PC-9 (cell line): ENCODE results near the gene DYRK2. TPM values are rescaled to one million over a fixed set of nuclear protein-coding genes. Genes with fewer than 3 reads are reported as not detected.
A peak's percentile ranks its signal among the peaks of the same experiment; 100 is the strongest.

Experiments
- BruUV-seq: library from RNA; stranded (reverse); fragments of 400-500 nt; replicated peaks from 2 replicates; lab custom pipeline; 2021; lab: Mats Ljungman, UMichigan
- CTCF ChIA-PET: fragments of 300-600 bp; sonication (Branson Sonifier 250); formaldehyde crosslinking; loops from one replicate; lab custom pipeline; 2022; ENCODE audit warnings: antibody characterized with exemption; lab: Charles Lee
- POLR2A ChIA-PET: fragments of 300-600 bp; sonication (Branson Sonifier 250); formaldehyde crosslinking; loops from one replicate; lab custom pipeline; 2022; ENCODE audit warnings: antibody characterized with exemption; ENCODE audit not compliant: unreplicated experiment; lab: Charles Lee
- DNase-seq, 2 experiments: peaks; one replicate each; pipeline versions ENCODE4 v3.0.0 to v3.0.0-alpha.2; 2015 to 2022; ENCODE audit warnings: mixed read lengths in 1 of 2
- H2AFZ ChIP-seq: fragments of 200-600 bp; sonication (generic); 2 replicates; pipeline ENCODE4 v1.8.1; 2017; ENCODE audit warnings: antibody characterized with exemption
- H3F3A ChIP-seq: fragments of 200-600 bp; sonication (generic); 2 replicates; pipeline ENCODE4 v1.8.1; 2017; ENCODE audit warnings: antibody characterized with exemption, mild to moderate bottlenecking, low read depth; ENCODE audit not compliant: insufficient read depth
- H3K27ac ChIP-seq: fragments of 200-600 bp; sonication (generic); 2 replicates; pipeline ENCODE4 v1.6.1; 2016; ENCODE audit warnings: mixed run types
- H3K27me3 ChIP-seq: fragments of 200-600 bp; sonication (generic); 2 replicates; pipeline ENCODE4 v1.6.1; 2016; ENCODE audit warnings: low read depth, mixed run types; ENCODE audit not compliant: insufficient read depth
- H3K36me3 ChIP-seq: fragments of 200-600 bp; sonication (generic); 2 replicates; pipeline ENCODE4 v1.6.1; 2016; ENCODE audit warnings: low read depth, mixed run types
- H3K4me1 ChIP-seq: fragments of 200-600 bp; sonication (generic); replicated peaks from 2 replicates; pipeline ENCODE4 v1.6.1; 2016; ENCODE audit warnings: mixed run types; ENCODE audit not compliant: insufficient read depth
- H3K4me2 ChIP-seq: fragments of 200-600 bp; sonication (generic); 2 replicates; pipeline ENCODE4 v1.6.1; 2017; ENCODE audit warnings: mixed run types
- H3K4me3 ChIP-seq: fragments of 200-600 bp; sonication (generic); 2 replicates; pipeline ENCODE4 v1.6.1; 2016; ENCODE audit warnings: mixed run types
- H3K79me2 ChIP-seq: fragments of 200-600 bp; sonication (generic); 2 replicates; pipeline ENCODE4 v1.6.1; 2017; ENCODE audit warnings: low read depth, mixed run types
- H3K9me2 ChIP-seq: fragments of 200-600 bp; sonication (generic); 2 replicates; pipeline ENCODE4 v1.8.1; 2017; ENCODE audit warnings: mild to moderate bottlenecking; ENCODE audit not compliant: insufficient read depth
- H3K9me3 ChIP-seq: fragments of 200-600 bp; sonication (generic); 2 replicates; pipeline ENCODE4 v1.8.1; 2016; ENCODE audit warnings: low read depth; ENCODE audit not compliant: insufficient read depth
- H4K20me1 ChIP-seq: fragments of 200-600 bp; sonication (generic); 2 replicates; pipeline ENCODE4 v1.8.1; 2017; ENCODE audit not compliant: insufficient read depth
- EZH2 ChIP-seq: fragments of 200-600 bp; sonication (generic); IDR thresholded peaks from 2 replicates; pipeline ENCODE4 v1.8.0; 2017; ENCODE audit warnings: antibody characterized with exemption, low read depth
- intact Hi-C: fragments of 100-400 bp; cut with micrococcal nuclease; formaldehyde crosslinking; loops from one replicate; pipeline ENCODE4 v1.10.0; 2022; ENCODE audit not compliant: unreplicated experiment
- total RNA-seq: library from RNA; stranded (reverse); gene quantifications from 2 replicates; pipeline ENCODE4 v1.2.3, GENCODE V29; 2021
- TF ChIP-seq, protein P1 (sequence below): fragments of 200-600 bp; sonication (generic); conservative IDR thresholded peaks from 2 replicates; pipeline ENCODE4 v1.6.1; 2017; ENCODE audit warnings: mixed run types, antibody characterized with exemption, mild to moderate bottlenecking, moderate library complexity

The DYRK2 gene
- total RNA-seq, 1 experiment from 2014 or later = 42.9 TPM

- POLR2A ChIA-PET = no interaction called here
- Histone ChIP-seq H3K27me3 (no peaks in the 10 kb centered on the region), H3F3A (peaks cover 29% of the 10 kb centered on the region), H3K4me2 (peak overlapping the region; percentile 87), H2AFZ (no peak overlapping the region), H3K36me3 (peaks cover 30% of the 10 kb centered on the region), H3K9me2 (no peaks in the 10 kb centered on the region), H4K20me1 (peaks cover 33% of the 10 kb centered on the region), H3K9me3 (no peaks in the 10 kb centered on the region), H3K4me1 (peaks cover 66% of the 10 kb centered on the region), H3K4me3 (peak overlapping the region; percentile 91), H3K79me2 (peaks cover 62% of the 10 kb centered on the region), H3K27ac (peak overlapping the region; percentile 75)
- CTCF ChIA-PET = no interaction called here
- TF ChIP-seq, protein P1, sequence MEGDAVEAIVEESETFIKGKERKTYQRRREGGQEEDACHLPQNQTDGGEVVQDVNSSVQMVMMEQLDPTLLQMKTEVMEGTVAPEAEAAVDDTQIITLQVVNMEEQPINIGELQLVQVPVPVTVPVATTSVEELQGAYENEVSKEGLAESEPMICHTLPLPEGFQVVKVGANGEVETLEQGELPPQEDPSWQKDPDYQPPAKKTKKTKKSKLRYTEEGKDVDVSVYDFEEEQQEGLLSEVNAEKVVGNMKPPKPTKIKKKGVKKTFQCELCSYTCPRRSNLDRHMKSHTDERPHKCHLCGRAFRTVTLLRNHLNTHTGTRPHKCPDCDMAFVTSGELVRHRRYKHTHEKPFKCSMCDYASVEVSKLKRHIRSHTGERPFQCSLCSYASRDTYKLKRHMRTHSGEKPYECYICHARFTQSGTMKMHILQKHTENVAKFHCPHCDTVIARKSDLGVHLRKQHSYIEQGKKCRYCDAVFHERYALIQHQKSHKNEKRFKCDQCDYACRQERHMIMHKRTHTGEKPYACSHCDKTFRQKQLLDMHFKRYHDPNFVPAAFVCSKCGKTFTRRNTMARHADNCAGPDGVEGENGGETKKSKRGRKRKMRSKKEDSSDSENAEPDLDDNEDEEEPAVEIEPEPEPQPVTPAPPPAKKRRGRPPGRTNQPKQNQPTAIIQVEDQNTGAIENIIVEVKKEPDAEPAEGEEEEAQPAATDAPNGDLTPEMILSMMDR = no peak
- TF ChIP-seq EZH2 = no peak
- no peak for DNase-seq
- BruUV-seq = no TSS peak
- intact Hi-C loops = loop anchor here (2.0 to 5.0 kb wide), 6 partner anchors 57 to 377 kb away; no protein-coding TSS in a partner anchor
Observed at GRCh38 chr12:67649570-67650387, 1.2 kb downstream of the DYRK2 start.

GRCh38 chr12:67650388-67651131 lies 2.0 kb downstream of the DYRK2 start:
- no peak for TF ChIP-seq EZH2
- TF ChIP-seq, protein P1 = no peak
- Histone ChIP-seq H3K4me2 (peak overlapping the region; percentile 87), H3K4me1 (peaks cover 66% of the 10 kb centered on the region), H3K9me2 (no peaks in the 10 kb centered on the region), H2AFZ (no peak overlapping the region), H3K27ac (peak overlapping the region; percentile 75), H3K79me2 (peaks cover 69% of the 10 kb centered on the region), H3K4me3 (peak overlapping the region; percentile 91), H3K36me3 (peaks cover 38% of the 10 kb centered on the region), H4K20me1 (peaks cover 41% of the 10 kb centered on the region), H3K9me3 (no peaks in the 10 kb centered on the region), H3F3A (peaks cover 25% of the 10 kb centered on the region; the same call in 1 of the 2 replicates), H3K27me3 (no peaks in the 10 kb centered on the region)
- TSS peak; percentile 31 for BruUV-seq
- intact Hi-C loops = loop anchor here (5.0 kb wide), 1 partner anchor 277 kb away; no protein-coding TSS in a partner anchor
- DNase-seq = no peak
- POLR2A ChIA-PET = no interaction called here
- CTCF ChIA-PET = interaction anchor here (0.6 kb wide), 1 partner anchor 295 kb away, joined by 5 read pairs; no protein-coding TSS in a partner anchor

DNA sequence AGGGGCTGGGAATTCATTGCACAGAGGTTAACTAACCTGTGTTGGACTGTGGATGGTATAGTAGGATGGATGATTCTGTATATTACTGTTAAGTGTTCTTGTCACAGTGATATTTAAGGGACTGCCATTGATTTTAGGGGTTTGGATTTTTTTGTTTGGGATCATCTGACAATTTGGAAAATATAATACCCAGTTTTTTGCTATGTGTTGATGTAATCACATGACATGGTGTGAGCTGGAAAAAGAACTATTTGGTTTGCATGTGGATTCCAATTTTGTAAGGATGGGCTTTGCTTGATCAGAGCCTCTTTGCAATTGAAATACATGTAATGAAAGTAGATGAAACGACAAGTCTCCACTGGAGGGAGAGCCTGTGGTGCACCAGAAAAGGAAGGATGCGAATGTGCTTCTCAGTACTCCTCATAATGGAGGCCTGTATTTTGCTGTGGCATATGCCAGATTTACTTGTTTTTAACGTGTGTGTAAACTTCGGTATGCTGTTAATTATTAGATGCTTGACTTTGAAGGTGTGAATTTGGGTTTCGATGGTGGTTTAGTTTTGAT lies 2.7 kb downstream of the DYRK2 start:
- ChIA-PET POLR2A (interaction anchor here (0.7 kb wide), 1 partner anchor 123 kb away, joined by 10 read pairs; no protein-coding TSS in a partner anchor), CTCF (interaction anchor here (0.6 kb wide), 1 partner anchor 295 kb away, joined by 5 read pairs; no protein-coding TSS in a partner anchor)
- Histone ChIP-seq H4K20me1 (peaks cover 47% of the 10 kb centered on the region), H2AFZ (no peak overlapping the region), H3K4me1 (peaks cover 59% of the 10 kb centered on the region), H3K36me3 (peaks cover 44% of the 10 kb centered on the region), H3K79me2 (peaks cover 76% of the 10 kb centered on the region), H3F3A (peaks cover 20% of the 10 kb centered on the region; the same call in 1 of the 2 replicates), H3K9me2 (no peaks in the 10 kb centered on the region), H3K4me2 (peak overlapping the region; percentile 87), H3K9me3 (no peaks in the 10 kb centered on the region), H3K4me3 (peak overlapping the region; percentile 91), H3K27me3 (no peaks in the 10 kb centered on the region), H3K27ac (peak overlapping the region; percentile 75)
- no peak for DNase-seq
- no TSS peak for BruUV-seq
- intact Hi-C loops = loop anchor here (5.0 kb wide), 1 partner anchor 276 kb away; no protein-coding TSS in a partner anchor
- TF ChIP-seq, protein P1 = no peak; the same call in 1 of the 2 replicates
- TF ChIP-seq EZH2 = no peak
